H1 (cell line): ENCODE results near the gene SERPINB12. TPM values are rescaled to one million over a fixed set of nuclear protein-coding genes. Genes with fewer than 3 reads are reported as not detected.

Source experiments
- CTCF ChIA-PET: fragments of 300-600 bp; sonication (Branson Sonifier 250); formaldehyde crosslinking; loops from one replicate; lab custom pipeline; 2021; ENCODE audit not compliant: partially characterized antibody; lab: Charles Lee
- POLR2A ChIA-PET: fragments of 300-600 bp; sonication (Branson Sonifier 250); formaldehyde crosslinking; loops from one replicate; lab custom pipeline; 2021; ENCODE audit warnings: inconsistent platforms; ENCODE audit not compliant: partially characterized antibody; lab: Charles Lee
- DNase-seq, 2 experiments: peaks; one replicate each; pipeline versions ENCODE4 v3.0.0 to v3.0.0-alpha.2; 2010 to 2022; ENCODE audit warnings: low spot score in 2 of 2, low read depth in 1 of 2, mixed read lengths in 1 of 2
- FAIRE-seq: peaks from 2 replicates; lab custom pipeline; 2011; peaks lifted over from hg19 to GRCh38; lab: Jason Lieb, UNC
- H2AFZ ChIP-seq: 2 replicates; pipeline ENCODE4 v1.8.1; 2012; ENCODE audit warnings: low read length, inconsistent platforms
- H2AK5ac ChIP-seq: 2 replicates; pipeline ENCODE4 v1.6.1; 2013; ENCODE audit warnings: low read depth, low read length
- H2BK120ac ChIP-seq: replicated peaks from 2 replicates; pipeline ENCODE3; 2013; ENCODE audit warnings: low read depth, low read length, inconsistent platforms
- H2BK12ac ChIP-seq: 2 replicates; pipeline ENCODE4 v1.6.1; 2013; ENCODE audit warnings: low read depth, low read length
- H2BK15ac ChIP-seq: 2 replicates; pipeline ENCODE4 v1.6.1; 2013; ENCODE audit warnings: low read length
- H2BK20ac ChIP-seq: 2 replicates; pipeline ENCODE4 v1.6.1; 2013; ENCODE audit warnings: low read length
- H2BK5ac ChIP-seq: 2 replicates; pipeline ENCODE4 v1.6.1; 2013; ENCODE audit warnings: low read depth, low read length
- H3K14ac ChIP-seq: 2 replicates; pipeline ENCODE4 v1.6.1; 2013; ENCODE audit warnings: inconsistent platforms; ENCODE audit not compliant: insufficient read length
- H3K18ac ChIP-seq: 2 replicates; pipeline ENCODE4 v1.6.1; 2013; ENCODE audit warnings: low read length; ENCODE audit errors: extremely low read depth
- H3K23ac ChIP-seq: 2 replicates; pipeline ENCODE4 v1.6.1; 2013; ENCODE audit warnings: inconsistent platforms; ENCODE audit not compliant: insufficient read length
- H3K23me2 ChIP-seq: 2 replicates; pipeline ENCODE4 v1.6.1; 2013; ENCODE audit warnings: low read depth, low read length
- H3K27ac ChIP-seq: 2 replicates; pipeline ENCODE4 v1.6.1; 2011; ENCODE audit warnings: low read depth, low read length, inconsistent platforms
- H3K27me3 ChIP-seq, 4 experiments: replicated peaks in 1 of 4; 1 replicate in 1 of 4; 2 replicates in 3 of 4; pipeline versions ENCODE4 v1.6.1 to v1.8.1; 2011 to 2013; ENCODE audit warnings: low read length in 3 of 4, mild to moderate bottlenecking in 3 of 4, inconsistent platforms in 2 of 4, mixed read lengths in 2 of 4, moderate library complexity in 1 of 4; ENCODE audit not compliant: control insufficient read depth in 3 of 4, insufficient read depth in 3 of 4; ENCODE audit errors: extremely low read depth in 1 of 4
- H3K36me3 ChIP-seq, 4 experiments: 2 replicates each; pipeline versions ENCODE4 v1.6.1 to v1.8.1; 2011 to 2013; ENCODE audit warnings: mild to moderate bottlenecking in 4 of 4, low read length in 3 of 4, moderate library complexity in 2 of 4, control low read depth in 1 of 4, inconsistent platforms in 1 of 4; ENCODE audit not compliant: insufficient read depth in 4 of 4, control insufficient read depth in 2 of 4
- H3K4ac ChIP-seq: replicated peaks from 2 replicates; pipeline ENCODE3; 2013; ENCODE audit warnings: low read length, low read depth, mixed read lengths, inconsistent platforms; ENCODE audit not compliant: insufficient read length
- H3K4me1 ChIP-seq, 4 experiments: replicated peaks in 1 of 4; 1 replicate in 1 of 4; 2 replicates in 3 of 4; pipeline versions ENCODE4 v1.6.1 to v1.8.1; 2011 to 2013; ENCODE audit warnings: low read length in 3 of 4, inconsistent platforms in 2 of 4, mixed read lengths in 1 of 4; ENCODE audit not compliant: insufficient read depth in 4 of 4, control insufficient read depth in 3 of 4
- H3K4me2 ChIP-seq, 2 experiments: 2 replicates each; pipeline versions ENCODE4 v1.6.1 to v1.8.1; 2011 to 2013; ENCODE audit warnings: low read depth in 2 of 2, low read length in 2 of 2, control low read depth in 1 of 2, inconsistent platforms in 1 of 2, mild to moderate bottlenecking in 1 of 2; ENCODE audit not compliant: insufficient read depth in 1 of 2
- H3K4me3 ChIP-seq, 4 experiments: fragments of 200-600, 300-600 bp in 1 of 4; sonication (generic), shearing (Covaris generic), sonication (Bioruptor Twin) in 1 of 4; 2 replicates each; pipeline versions ENCODE4 v1.5.1 to v1.8.1; 2011 to 2016; ENCODE audit warnings: low read length in 4 of 4, low read depth in 3 of 4, control low read depth in 2 of 4, inconsistent platforms in 2 of 4, mild to moderate bottlenecking in 2 of 4, mixed read lengths in 1 of 4, moderate library complexity in 1 of 4; ENCODE audit not compliant: insufficient read depth in 2 of 4; ENCODE audit errors: extremely low read depth in 1 of 4
- H3K56ac ChIP-seq: replicated peaks from 2 replicates; pipeline ENCODE3; 2013; ENCODE audit warnings: low read depth, mild to moderate bottlenecking, mixed read lengths, low read length, inconsistent platforms; ENCODE audit not compliant: insufficient read length
- H3K79me1 ChIP-seq: 2 replicates; pipeline ENCODE4 v1.6.1; 2013; ENCODE audit warnings: low read depth, low read length, control low read depth
- H3K79me2 ChIP-seq, 2 experiments: 2 replicates each; pipeline versions ENCODE4 v1.6.1 to v1.8.1; 2012 to 2013; ENCODE audit warnings: low read length in 2 of 2, mild to moderate bottlenecking in 2 of 2, inconsistent platforms in 1 of 2; ENCODE audit not compliant: insufficient read depth in 2 of 2, control insufficient read depth in 1 of 2
- H3K9ac ChIP-seq, 4 experiments: replicated peaks in 1 of 4; 1 replicate in 1 of 4; 2 replicates in 3 of 4; pipeline versions ENCODE4 v1.6.1 to v1.8.1; 2011 to 2013; ENCODE audit warnings: low read depth in 3 of 4, low read length in 3 of 4, control low read depth in 2 of 4, mild to moderate bottlenecking in 2 of 4, moderate library complexity in 2 of 4, inconsistent platforms in 1 of 4; ENCODE audit errors: extremely low read depth in 1 of 4
- H3K9me3 ChIP-seq, 2 experiments: 2 replicates each; pipeline versions ENCODE4 v1.6.1 to v1.8.1; 2012 to 2013; ENCODE audit warnings: mild to moderate bottlenecking in 2 of 2, moderate library complexity in 2 of 2, control low read depth in 1 of 2, inconsistent platforms in 1 of 2, low read depth in 1 of 2, low read length in 1 of 2, mixed read lengths in 1 of 2; ENCODE audit not compliant: insufficient read depth in 2 of 2
- H4K20me1 ChIP-seq, 2 experiments: replicated peaks in 1 of 2; 2 replicates each; pipeline versions ENCODE3 to v1.8.1; 2011 to 2013; ENCODE audit warnings: inconsistent platforms in 2 of 2, low read length in 2 of 2, mild to moderate bottlenecking in 1 of 2; ENCODE audit not compliant: insufficient read depth in 2 of 2, control insufficient read depth in 1 of 2
- H4K5ac ChIP-seq: 2 replicates; pipeline ENCODE4 v1.6.1; 2013; ENCODE audit warnings: low read length, low read depth, mixed read lengths, inconsistent platforms; ENCODE audit not compliant: insufficient read length
- H4K8ac ChIP-seq: 2 replicates; pipeline ENCODE4 v1.8.0; 2013; ENCODE audit warnings: mild to moderate bottlenecking, moderate library complexity, low read length, inconsistent platforms; ENCODE audit not compliant: insufficient read depth; ENCODE audit errors: extremely low read depth
- H4K91ac ChIP-seq: replicated peaks from 2 replicates; pipeline ENCODE3; 2013; ENCODE audit warnings: low read length, mixed read lengths, inconsistent platforms; ENCODE audit not compliant: insufficient read length
- KDM5A ChIP-seq: fragments of 200-600 bp; IDR thresholded peaks from 2 replicates; pipeline ENCODE4 v1.7.1; 2012; ENCODE audit warnings: mild to moderate bottlenecking, low read length, inconsistent platforms, mixed read lengths
- ZNF274 ChIP-seq: IDR thresholded peaks from 2 replicates; pipeline ENCODE4 v1.7.0; 2012; ENCODE audit warnings: low read length, borderline replicate concordance; ENCODE audit errors: extremely low read depth
- WGBS, 2 experiments: shearing (Covaris generic) in 1 of 2; methylation state at CpG; one replicate each; pipeline versions ENCODE4 v1.1.6 to v1.1.7; 2013 to 2015; ENCODE audit warnings: low lambda C conversion rate in 2 of 2, mixed read lengths in 2 of 2, inconsistent platforms in 1 of 2, low coverage in 1 of 2, missing lambda C conversion rate in 1 of 2; ENCODE audit not compliant: insufficient replicate concordance in 2 of 2, insufficient coverage in 1 of 2, insufficient read length in 1 of 2; ENCODE audit errors: extremely low coverage in 1 of 2, missing lambda C conversion rate in 1 of 2; 5-methylcytosine and 5-hydroxymethylcytosine counted together
- polyA plus RNA-seq, 7 experiments: library from polyadenylated mRNA; depleted of rRNA in 3 of 7; stranded (reverse) in 5 of 7; unstranded in 2 of 7; fragments of >200 nt in 5 of 7; fragments of 200-250 nt in 2 of 7; gene quantifications; 1 replicate in 5 of 7; 2 replicates in 1 of 7; 4 replicates in 1 of 7; pipeline versions ENCODE4 v1.2.1 to v1.2.3, GENCODE V29; 2011 to 2013; ENCODE audit warnings: missing spikeins in 2 of 7, mixed read lengths in 2 of 7
- total RNA-seq: library from RNA; stranded (reverse); fragmentation: NEBNext Ultra II Directional; extraction: Animal tissue kit (Norgen Biotek cat#: 25700); gene quantifications from 2 replicates; pipeline ENCODE4 v1.2.1, GENCODE V29; 2021
- TF ChIP-seq, protein P1 (sequence below), 3 experiments: IDR thresholded peaks; 1 replicate in 2 of 3; 2 replicates in 1 of 3; pipeline versions ENCODE4 v1.5.1 to v1.6.1; 2011; ENCODE audit warnings: low read length in 3 of 3, mild to moderate bottlenecking in 3 of 3, inconsistent platforms in 2 of 3, low read depth in 1 of 3, moderate library complexity in 1 of 3; ENCODE audit not compliant: insufficient read depth in 1 of 3; ENCODE audit errors: control extremely low read depth in 1 of 3

SERPINB12 gene
- total and polyA plus RNA-seq, 2 of the 8 experiments (the other 6 are each of a cell fraction or from before 2014, with no cell fraction given), result not detected

DNA sequence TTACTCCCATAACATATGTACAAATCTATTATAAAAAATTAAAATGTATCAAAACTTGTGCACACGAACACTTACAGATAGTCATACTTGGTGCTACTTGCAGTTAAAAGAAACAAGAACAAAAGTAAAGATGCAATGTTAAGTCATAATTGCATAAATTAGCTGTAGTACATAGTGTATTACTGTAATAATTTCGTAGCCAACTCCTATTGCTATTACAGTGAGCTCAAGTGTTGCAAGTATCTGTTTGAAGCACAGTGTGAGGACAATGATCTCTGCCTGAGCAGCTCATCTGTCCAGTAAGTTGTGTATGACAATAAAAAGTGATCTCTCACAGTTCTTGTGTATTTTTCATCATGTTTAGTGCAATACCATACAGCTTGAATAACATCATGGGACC is 37.4 kb downstream of the SERPINB12 start:
- FAIRE-seq, result no peak
- whole genome bisulfite sequencing, 2 experiments, result 66% methylated on average over 2 of the region's 2 CpGs; no CpG with 5 or more reads in 1 of the 2 experiments
- TF ChIP-seq KDM5A (no peak), ZNF274 (no peak)
- TF ChIP-seq, protein P1, sequence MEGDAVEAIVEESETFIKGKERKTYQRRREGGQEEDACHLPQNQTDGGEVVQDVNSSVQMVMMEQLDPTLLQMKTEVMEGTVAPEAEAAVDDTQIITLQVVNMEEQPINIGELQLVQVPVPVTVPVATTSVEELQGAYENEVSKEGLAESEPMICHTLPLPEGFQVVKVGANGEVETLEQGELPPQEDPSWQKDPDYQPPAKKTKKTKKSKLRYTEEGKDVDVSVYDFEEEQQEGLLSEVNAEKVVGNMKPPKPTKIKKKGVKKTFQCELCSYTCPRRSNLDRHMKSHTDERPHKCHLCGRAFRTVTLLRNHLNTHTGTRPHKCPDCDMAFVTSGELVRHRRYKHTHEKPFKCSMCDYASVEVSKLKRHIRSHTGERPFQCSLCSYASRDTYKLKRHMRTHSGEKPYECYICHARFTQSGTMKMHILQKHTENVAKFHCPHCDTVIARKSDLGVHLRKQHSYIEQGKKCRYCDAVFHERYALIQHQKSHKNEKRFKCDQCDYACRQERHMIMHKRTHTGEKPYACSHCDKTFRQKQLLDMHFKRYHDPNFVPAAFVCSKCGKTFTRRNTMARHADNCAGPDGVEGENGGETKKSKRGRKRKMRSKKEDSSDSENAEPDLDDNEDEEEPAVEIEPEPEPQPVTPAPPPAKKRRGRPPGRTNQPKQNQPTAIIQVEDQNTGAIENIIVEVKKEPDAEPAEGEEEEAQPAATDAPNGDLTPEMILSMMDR (IDR thresholded peaks at IDR 0.05; ENCODE audit: control extremely low read depth in 1 of 3, insufficient read depth in 1 of 3, low read depth in 1 of 3, low read length in 3 of 3), result no peak

More for the DNA sequence above, 37.4 kb downstream of the SERPINB12 start:
- Histone ChIP-seq H3K4me1 (no peaks in the 10 kb centered on the region), H4K91ac (no peak overlapping the region), H3K36me3 (no peaks in the 10 kb centered on the region), H3K56ac (no peak overlapping the region), H4K20me1 (no peaks in the 10 kb centered on the region), H3K79me2 (no peaks in the 10 kb centered on the region), H3K9ac (no peak overlapping the region), H3K23ac (no peak overlapping the region), H2BK20ac (no peak overlapping the region), H3K27ac (no peak overlapping the region), H2AK5ac (no peak overlapping the region), H3K4ac (no peak overlapping the region), H2BK120ac (no peak overlapping the region), H4K5ac (no peak overlapping the region), H3K23me2 (no peaks in the 10 kb centered on the region; the same call in 1 of the 2 replicates), H2AFZ (no peak overlapping the region), H3K27me3 (no peaks in the 10 kb centered on the region), H3K4me3 (no peak overlapping the region), H3K9me3 (no peaks in the 10 kb centered on the region), H4K8ac (no peak overlapping the region), H3K4me2 (no peak overlapping the region), H2BK5ac (no peak overlapping the region), H3K18ac (no peak overlapping the region), H2BK15ac (no peak overlapping the region), H2BK12ac (no peak overlapping the region), H3K14ac (no peak overlapping the region), H3K79me1 (no peaks in the 10 kb centered on the region)
- ChIA-PET POLR2A (no interaction called here), CTCF (interaction anchor here (0.6 to 13.2 kb wide), 23 partner anchors 8 to 356 kb away, joined by 3 to 366 read pairs (median 10); no protein-coding TSS in a partner anchor)
- DNase-seq, result no peak
